DND-41 (cell line): Measurements from ENCODE around the gene CCR1.

Experiments used
- ATAC-seq: fragments of 200-7000 bp; cut with Tn5 transposase; 3 replicates; pipeline ENCODE4 v1.9.1; 2021; ENCODE audit warnings: low read depth; ENCODE audit not compliant: insufficient read depth
- DNase-seq: peaks from one replicate; pipeline ENCODE4 v3.0.0-alpha.2; 2020
- H2AFZ ChIP-seq: 2 replicates; pipeline ENCODE4 v1.6.0; 2012; ENCODE audit warnings: low read depth, low read length
- H3K27ac ChIP-seq: 2 replicates; pipeline ENCODE4 v1.5.1; 2012; ENCODE audit warnings: low read length, inconsistent platforms
- H3K27me3 ChIP-seq: fragments of 200-600 bp; sonication (generic); 2 replicates; pipeline ENCODE4 v1.6.0; 2012; ENCODE audit warnings: low read length, mild to moderate bottlenecking, inconsistent platforms; ENCODE audit not compliant: insufficient read depth, poor library complexity
- H3K36me3 ChIP-seq: 2 replicates; pipeline ENCODE4 v1.5.1; 2012; ENCODE audit warnings: low read length, inconsistent platforms; ENCODE audit not compliant: insufficient read depth
- H3K4me1 ChIP-seq: 2 replicates; pipeline ENCODE4 v1.5.1; 2012; ENCODE audit warnings: mild to moderate bottlenecking, low read length; ENCODE audit not compliant: insufficient read depth
- H3K4me2 ChIP-seq: 2 replicates; pipeline ENCODE4 v1.6.0; 2012; ENCODE audit warnings: mild to moderate bottlenecking, moderate library complexity, low read length, inconsistent platforms; ENCODE audit not compliant: insufficient read depth
- H3K4me3 ChIP-seq, 2 experiments: fragments of 200-600 bp in 1 of 2; shearing (Covaris generic) in 1 of 2; 2 replicates each; pipeline ENCODE4 v1.5.1; 2012 to 2016; ENCODE audit warnings: inconsistent platforms in 2 of 2, low read length in 2 of 2, mild to moderate bottlenecking in 2 of 2, low read depth in 1 of 2, moderate library complexity in 1 of 2
- H3K79me2 ChIP-seq: 2 replicates; pipeline ENCODE4 v1.6.0; 2012; ENCODE audit warnings: low read length, inconsistent platforms; ENCODE audit not compliant: insufficient read depth
- H3K9ac ChIP-seq: 2 replicates; pipeline ENCODE4 v1.6.0; 2012; ENCODE audit warnings: low read depth, mild to moderate bottlenecking, inconsistent platforms, low read length, moderate library complexity
- H3K9me3 ChIP-seq: 2 replicates; pipeline ENCODE4 v1.5.1; 2012; ENCODE audit warnings: low read length, moderate library complexity, mild to moderate bottlenecking, inconsistent platforms; ENCODE audit not compliant: insufficient read depth, severe bottlenecking
- H4K20me1 ChIP-seq: 2 replicates; pipeline ENCODE4 v1.6.0; 2012; ENCODE audit warnings: low read length; ENCODE audit not compliant: insufficient read depth
- CTCF ChIP-seq: IDR thresholded peaks from 2 replicates; pipeline ENCODE4 v1.5.1; 2012; ENCODE audit warnings: borderline replicate concordance, low read length, moderate library complexity, mild to moderate bottlenecking; ENCODE audit not compliant: poor library complexity, severe bottlenecking; ENCODE audit errors: extremely low read depth
- EZH2 ChIP-seq: IDR thresholded peaks from 3 replicates; pipeline ENCODE4 v1.6.1; 2012; ENCODE audit warnings: borderline replicate concordance, low read depth, mild to moderate bottlenecking, moderate library complexity, low read length, inconsistent platforms; ENCODE audit not compliant: severe bottlenecking

CCR1 gene

GRCh38 chr3:46203681-46204080, 4.4 kb downstream of the CCR1 start:
- Histone ChIP-seq H3K9ac (no peak overlapping the region), H3K27ac (no peak overlapping the region), H3K36me3 (no peaks in the 10 kb centered on the region), H3K27me3 (no peaks in the 10 kb centered on the region), H3K79me2 (no peaks in the 10 kb centered on the region), H3K4me3 (no peak overlapping the region), H3K4me2 (no peak overlapping the region), H4K20me1 (no peaks in the 10 kb centered on the region), H3K4me1 (peaks cover 13% of the 10 kb centered on the region), H3K9me3 (no peaks in the 10 kb centered on the region), H2AFZ (no peak overlapping the region)
- DNase-seq (no peak), ATAC-seq (no peak)
- no peak for TF ChIP-seq EZH2
- no peak for TF ChIP-seq CTCF

GRCh38 chr3:46202535-46202934, 5.6 kb downstream of the CCR1 start:
- Histone ChIP-seq H3K9me3 (no peaks in the 10 kb centered on the region), H3K4me1 (0 out of 2 replicates have a peak, but pooled peaks cover 2% of the 10 kb centered on the region), H3K4me2 (no peak overlapping the region), H3K79me2 (no peaks in the 10 kb centered on the region), H3K36me3 (no peaks in the 10 kb centered on the region), H3K27me3 (no peaks in the 10 kb centered on the region), H3K4me3 (no peak overlapping the region), H4K20me1 (no peaks in the 10 kb centered on the region), H3K9ac (no peak overlapping the region), H2AFZ (no peak overlapping the region), H3K27ac (no peak overlapping the region)
- DNase-seq = no peak
- no peak for TF ChIP-seq EZH2
- TF ChIP-seq CTCF = no peak
- no peak for ATAC-seq

- no peak for ATAC-seq
These were observed 7.3 kb downstream of the CCR1 start for GRCh38 chr3:46200790-46201189.

More at GRCh38 chr3:46200790-46201189, 7.3 kb downstream of the CCR1 start:
- Histone ChIP-seq H3K27me3 (no peaks in the 10 kb centered on the region), H3K9ac (no peak overlapping the region), H3K36me3 (no peaks in the 10 kb centered on the region), H3K79me2 (no peaks in the 10 kb centered on the region), H3K4me1 (0 out of 2 replicates have a peak, but pooled peaks cover 2% of the 10 kb centered on the region), H3K4me2 (no peak overlapping the region), H3K27ac (no peak overlapping the region), H4K20me1 (no peaks in the 10 kb centered on the region), H3K4me3 (no peak overlapping the region), H3K9me3 (no peaks in the 10 kb centered on the region), H2AFZ (no peak overlapping the region)
- no peak for DNase-seq
- TF ChIP-seq EZH2 (no peak), CTCF (no peak)
